Ascending aorta (tissue), 2 donors: ENCODE data around the gene ABHD11. TPM values are rescaled to one million over a fixed set of nuclear protein-coding genes. Genes with fewer than 3 reads are reported as not detected.

Experiments
- DNase-seq, 2 donors: peaks; one replicate each; pipeline ENCODE4 v3.0.0-alpha.2; 2019; ENCODE audit warnings: low spot score in 2 of 2
- H3K27ac ChIP-seq, 2 donors: fragments of 200-600 bp; sonication (generic); one replicate each; pipeline ENCODE4 v1.5.1; 2016 to 2017; ENCODE audit warnings: mild to moderate bottlenecking in 1 of 2
- H3K27me3 ChIP-seq: fragments of 200-600 bp; sonication (generic); one replicate; pipeline ENCODE4 v1.5.1; 2017
- H3K36me3 ChIP-seq, 2 donors: fragments of 200-600 bp; sonication (generic); one replicate each; pipeline ENCODE4 v1.5.1; 2016
- H3K4me1 ChIP-seq, 2 donors: fragments of 200-600 bp; sonication (generic); one replicate each; pipeline ENCODE4 v1.5.1; 2016 to 2017; ENCODE audit warnings: mild to moderate bottlenecking in 1 of 2
- H3K4me3 ChIP-seq, 2 donors: fragments of 200-600 bp; sonication (generic); one replicate each; pipeline ENCODE4 v1.5.1; 2016 to 2017; ENCODE audit warnings: mild to moderate bottlenecking in 1 of 2
- H3K9me3 ChIP-seq, 2 donors: fragments of 200-600 bp; sonication (generic); one replicate each; pipeline ENCODE4 v1.5.1; 2016
- CTCF ChIP-seq, 3 experiments: fragments of 200-600 bp in 2 of 3; fragments of 450-650 bp in 1 of 3; sonication (generic) in 2 of 3; IDR thresholded peaks; one replicate each; pipeline ENCODE4 v1.5.1; 2016 to 2019; ENCODE audit warnings: antibody characterized with exemption in 3 of 3, mild to moderate bottlenecking in 1 of 3, moderate library complexity in 1 of 3
- intact Hi-C: fragments of 100-400 bp; cut with DNase I; formaldehyde crosslinking; loops from one replicate; pipeline ENCODE4 v1.15.1; 2023
- total RNA-seq: library from RNA; depleted of rRNA; stranded (reverse); fragments of >200 nt; gene quantifications from one replicate; pipeline ENCODE4 v1.1.0, GENCODE V29; 2016

Gene ABHD11
- total RNA-seq, 1 donor from 2014 or later = 55.7 TPM

DNA sequence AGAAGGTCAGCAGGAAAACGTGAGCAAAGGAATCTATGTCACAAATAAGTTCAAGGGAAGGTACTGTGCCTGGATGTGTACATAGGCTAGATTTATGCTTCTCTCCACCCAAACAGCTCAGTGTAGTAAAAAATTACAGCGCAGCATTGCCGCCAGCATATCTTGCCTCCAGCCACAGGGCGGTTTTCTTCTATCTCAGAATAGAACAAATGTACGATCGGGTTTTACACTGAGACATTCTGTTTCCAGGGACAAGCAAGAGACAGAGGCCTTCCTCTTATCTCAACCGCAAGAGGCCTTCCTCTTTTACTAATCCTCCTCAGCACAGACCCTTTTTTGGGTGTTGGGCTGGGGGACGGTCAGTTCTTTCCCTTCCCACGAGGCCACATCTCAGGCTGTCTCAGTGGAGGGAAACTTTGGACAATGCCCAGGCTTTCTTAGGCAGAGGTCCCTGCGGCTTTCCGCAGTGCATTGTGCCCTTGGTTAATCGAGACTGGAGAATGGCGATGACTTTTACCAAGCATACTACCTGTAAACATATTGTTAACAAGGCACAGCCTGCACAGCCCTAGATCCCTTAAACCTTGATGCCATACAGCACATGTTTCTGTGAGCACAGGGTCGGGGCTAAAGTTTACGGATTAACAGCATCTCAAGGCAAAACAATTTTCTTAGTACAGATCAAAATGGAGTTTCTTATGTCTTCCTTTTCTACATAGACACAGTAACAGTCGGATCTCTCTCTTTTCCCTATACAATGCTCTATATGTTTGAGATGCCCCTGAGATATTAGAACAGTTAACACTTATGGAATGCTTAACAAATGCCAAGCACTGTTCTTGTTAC, 11.6 kb upstream of the ABHD11 start:
- Histone ChIP-seq H3K27me3 (no peaks in the 10 kb centered on the region), H3K27ac (no peak overlapping the region), H3K4me3 (no peak overlapping the region), H3K9me3 (no peaks in the 10 kb centered on the region), H3K36me3 (no peaks in the 10 kb centered on the region), H3K4me1 (no peaks in the 10 kb centered on the region)
- DNase-seq = no peak
- TF ChIP-seq CTCF (IDR thresholded peaks at IDR 0.05) = no peak
- intact Hi-C loops = no loop called here

- Histone ChIP-seq H3K4me1 (no peaks in the 10 kb centered on the region), H3K4me3 (no peak overlapping the region), H3K9me3 (no peaks in the 10 kb centered on the region), H3K27me3 (no peaks in the 10 kb centered on the region), H3K36me3 (no peaks in the 10 kb centered on the region), H3K27ac (peak overlapping the region in 1 of 2 donors; percentile 40)
- no peak for DNase-seq
- intact Hi-C loops = no loop called here
- no peak for TF ChIP-seq CTCF (IDR thresholded peaks at IDR 0.05)
Measured at GRCh38 chr7:73746378-73746777, 7.8 kb upstream of the ABHD11 start.

- intact Hi-C loops = no loop called here
- no peak overlapping the region for H3K27ac ChIP-seq
- no peaks in the 10 kb centered on the region for H3K9me3 ChIP-seq
- no peak overlapping the region for H3K4me3 ChIP-seq
- DNase-seq = peak in 1 of 2 donors; percentile 72
- no peaks in the 10 kb centered on the region for H3K36me3 ChIP-seq
- TF ChIP-seq CTCF (IDR thresholded peaks at IDR 0.05) = no peak
- no peaks in the 10 kb centered on the region for H3K27me3 ChIP-seq
- H3K4me1 ChIP-seq = peaks cover 3 to 7% of the 10 kb centered on the region in 2 donors
Measured at GRCh38 chr7:73742753-73743641, 4.4 kb upstream of the ABHD11 start.

DNA sequence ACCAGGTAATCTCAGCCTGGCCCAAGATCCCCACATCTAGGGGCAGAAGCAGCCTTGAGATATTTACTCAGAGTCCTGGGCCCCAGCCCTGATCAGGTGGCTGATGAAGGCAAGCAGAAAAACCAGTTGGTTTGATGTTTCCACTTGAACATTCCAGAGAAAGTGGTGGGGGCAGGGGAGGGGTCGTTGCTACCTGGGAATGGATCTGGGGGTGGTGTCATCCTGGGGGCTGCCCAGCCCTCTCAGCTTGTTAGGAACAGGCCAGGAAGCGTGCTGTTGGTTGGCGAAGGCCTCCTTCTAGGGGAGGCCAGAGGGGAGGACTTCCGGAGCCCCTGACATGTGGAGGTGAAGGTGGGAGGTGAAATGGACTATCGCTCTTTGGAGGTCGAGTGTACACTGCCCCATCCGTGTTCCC, 3.7 kb upstream of the ABHD11 start:
- no peak overlapping the region for H3K4me3 ChIP-seq
- intact Hi-C loops = no loop called here
- DNase-seq = no peak
- no peaks in the 10 kb centered on the region for H3K36me3 ChIP-seq
- no peaks in the 10 kb centered on the region for H3K27me3 ChIP-seq
- H3K4me1 ChIP-seq = peaks cover 9 to 13% of the 10 kb centered on the region in 2 donors
- no peak overlapping the region for H3K27ac ChIP-seq
- no peak for TF ChIP-seq CTCF (IDR thresholded peaks at IDR 0.05)
- no peaks in the 10 kb centered on the region for H3K9me3 ChIP-seq

DNA sequence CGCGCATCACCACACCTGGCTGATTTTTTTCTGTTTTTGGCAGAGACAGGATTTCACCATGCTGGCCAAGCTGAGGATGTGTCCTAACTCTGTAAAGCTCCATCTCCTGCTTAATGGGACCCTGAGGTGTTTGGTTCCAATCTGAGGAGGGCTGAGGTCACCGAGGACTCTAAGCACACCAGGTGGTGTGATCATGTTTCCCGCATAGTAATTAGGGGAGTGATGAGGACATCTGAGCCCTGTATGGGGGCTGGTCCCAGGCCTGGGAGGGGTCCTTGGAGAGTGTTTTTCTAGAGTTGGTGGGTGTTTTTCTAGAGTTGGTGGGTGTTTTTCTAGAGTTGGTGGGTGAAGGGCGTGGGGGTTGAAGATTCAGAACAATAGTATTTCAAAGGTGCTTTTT, 3.0 kb upstream of the ABHD11 start:
- TF ChIP-seq CTCF (IDR thresholded peaks at IDR 0.05) = no peak
- intact Hi-C loops = no loop called here
- H3K4me3 ChIP-seq = no peak overlapping the region
- H3K36me3 ChIP-seq = peaks cover 0 to 4% of the 10 kb centered on the region in 2 donors
- no peak overlapping the region for H3K27ac ChIP-seq
- DNase-seq = no peak
- no peaks in the 10 kb centered on the region for H3K9me3 ChIP-seq
- H3K27me3 ChIP-seq = no peaks in the 10 kb centered on the region
- H3K4me1 ChIP-seq = peaks cover 9 to 13% of the 10 kb centered on the region in 2 donors
